NB4 (cell line): ENCODE results near the gene FOXP3.

ENCODE experiments used
- DNase-seq: peaks from one replicate; pipeline ENCODE4 v3.0.0; 2010; ENCODE audit warnings: low read depth
- H3K4me3 ChIP-seq: one replicate; pipeline ENCODE4 v1.5.1; 2011; ENCODE audit warnings: mild to moderate bottlenecking, low read depth, low read length, moderate library complexity
- CTCF ChIP-seq: IDR thresholded peaks from one replicate; pipeline ENCODE4 v1.5.1; 2012; ENCODE audit warnings: low read depth, low read length
- MAX ChIP-seq: IDR thresholded peaks from 2 replicates; pipeline ENCODE4 v1.6.1; 2011; ENCODE audit warnings: low read depth, low read length
- MYC ChIP-seq: IDR thresholded peaks from 2 replicates; pipeline ENCODE4 v1.6.1; 2011; ENCODE audit warnings: low read depth, low read length
- POLR2A ChIP-seq: IDR thresholded peaks from 2 replicates; pipeline ENCODE4 v1.6.1; 2011; ENCODE audit warnings: mild to moderate bottlenecking; ENCODE audit not compliant: insufficient read length; ENCODE audit errors: extremely low read depth

Gene FOXP3

GRCh38 chrX:49233887-49234555, 30.5 kb downstream of the FOXP3 start:
- H3K4me3 ChIP-seq: no peak overlapping the region
- TF ChIP-seq MYC: no peak
- TF ChIP-seq MAX: no peak
- no peak for TF ChIP-seq CTCF
- no peak for TF ChIP-seq POLR2A
- no peak for DNase-seq

GRCh38 chrX:49233176-49233575, 31.3 kb downstream of the FOXP3 start, which contains the start of gene CACNA1F:
Gene CACNA1F (minus strand): TSS chrX:49233340. CDS start chrX:49233309, 31 bp downstream.
- DNase-seq: no peak
- H3K4me3 ChIP-seq: no peak within 1 kb of the TSS

GRCh38 chrX:49232525-49232924, 32.0 kb downstream of the FOXP3 start:
- TF ChIP-seq MYC (no peak), CTCF (no peak), MAX (no peak), POLR2A (no peak)
- no peak for DNase-seq
- no peak overlapping the region for H3K4me3 ChIP-seq

More at GRCh38 chrX:49233176-49233575, 31.3 kb downstream of the FOXP3 start, which contains the start of gene CACNA1F:
- TF ChIP-seq MYC (no peak), MAX (no peak), POLR2A (no peak), CTCF (no peak)

GRCh38 chrX:49231333-49232000, 33.0 kb downstream of the FOXP3 start:
- H3K4me3 ChIP-seq: no peak overlapping the region
- TF ChIP-seq POLR2A (no peak), MYC (no peak), MAX (no peak), CTCF (no peak)
- no peak for DNase-seq

GRCh38 chrX:49230500-49231232, 33.8 kb downstream of the FOXP3 start:
- TF ChIP-seq CTCF (no peak), MYC (no peak), MAX (no peak), POLR2A (no peak)
- no peak overlapping the region for H3K4me3 ChIP-seq
- no peak for DNase-seq
